Uterus (tissue), 4 donors: ENCODE data around the gene HIP1R. TPM values are rescaled to one million over a fixed set of nuclear protein-coding genes. Genes with fewer than 3 reads are reported as not detected.
A peak's percentile ranks its signal among the peaks of the same experiment; 100 is the strongest.

Experiments used
- DNase-seq, 2 donors: peaks; one replicate each; pipeline ENCODE4 v3.0.0-alpha.2; 2019 to 2020
- H3K27ac ChIP-seq, 2 donors: fragments of 200-600 bp; sonication (generic); 1 replicate in 1 of 2; 2 replicates in 1 of 2; pipeline ENCODE4 v1.5.1; 2016 to 2018
- H3K27me3 ChIP-seq, 2 donors: fragments of 200-600 bp; sonication (generic); one replicate each; pipeline ENCODE4 v1.5.1; 2018 to 2019; ENCODE audit warnings: control low read depth in 1 of 2
- H3K36me3 ChIP-seq, 2 donors: fragments of 200-600 bp; sonication (generic); one replicate each; pipeline ENCODE4 v1.5.1; 2019; ENCODE audit warnings: control low read depth in 1 of 2
- H3K4me1 ChIP-seq, 2 donors: fragments of 200-600 bp; sonication (generic); one replicate each; pipeline ENCODE4 v1.5.1; 2018 to 2019; ENCODE audit warnings: control low read depth in 1 of 2
- H3K4me3 ChIP-seq, 2 donors: fragments of 200-600 bp; sonication (generic); 1 replicate in 1 of 2; 2 replicates in 1 of 2; pipeline ENCODE4 v1.5.1; 2018 to 2019; ENCODE audit warnings: mild to moderate bottlenecking in 1 of 2
- H3K9me3 ChIP-seq, 2 donors: fragments of 200-600 bp; sonication (generic); one replicate each; pipeline ENCODE4 v1.5.1; 2019; ENCODE audit warnings: control low read depth in 1 of 2
- CTCF ChIP-seq, 4 experiments: fragments of 200-600 bp in 2 of 4; fragments of 450-650 bp in 2 of 4; sonication (generic) in 2 of 4; IDR thresholded peaks; one replicate each; pipeline ENCODE4 v1.5.1; 2016 to 2019; ENCODE audit warnings: antibody characterized with exemption in 4 of 4, mild to moderate bottlenecking in 2 of 4, moderate library complexity in 1 of 4
- POLR2A ChIP-seq, 2 donors: fragments of 450-650 bp; IDR thresholded peaks; one replicate each; pipeline ENCODE4 v1.6.1; 2016; ENCODE audit warnings: antibody characterized with exemption in 2 of 2, mild to moderate bottlenecking in 1 of 2, moderate library complexity in 1 of 2
- intact Hi-C: fragments of 100-400 bp; cut with DNase I; formaldehyde crosslinking; loops from one replicate; pipeline ENCODE4 v1.15.1; 2023; ENCODE audit warnings: low total_unique reads
- total RNA-seq, 4 donors: library from RNA; depleted of rRNA in 3 of 4; stranded (reverse); fragments of >200 nt in 3 of 4; gene quantifications; one replicate each; pipeline versions ENCODE4 v1.1.0 to v1.2.4, GENCODE V29; 2014 to 2023
- donor health status: DM: yes; HTN: yes; CAD: no.

HIP1R gene
- total RNA-seq, 4 donors from 2014 or later = 2.9 to 31.3 (median 25.8) TPM

GRCh38 chr12:122834104-122834920 lies 945 bp upstream of the HIP1R start:
- TF ChIP-seq CTCF (IDR thresholded peaks at IDR 0.05) (peak in 2 of 4 experiments; percentile 20 to 33), POLR2A (IDR thresholded peaks at IDR 0.05) (no peak)
- no peaks in the 10 kb centered on the region for H3K27me3 ChIP-seq
- no peaks in the 10 kb centered on the region for H3K9me3 ChIP-seq
- peak overlapping the region; percentile 40 to 68 for H3K4me3 ChIP-seq
- no peaks in the 10 kb centered on the region for H3K36me3 ChIP-seq
- peak overlapping the region; percentile 56 to 73 for H3K27ac ChIP-seq
- intact Hi-C loops = no loop called here
- DNase-seq = no peak
- no peaks in the 10 kb centered on the region for H3K4me1 ChIP-seq

GRCh38 chr12:122835750-122836026 lies 431 bp downstream of the HIP1R start:
- intact Hi-C loops = no loop called here
- H3K27ac ChIP-seq = peak overlapping the region; percentile 61 to 73
- H3K36me3 ChIP-seq = no peaks in the 10 kb centered on the region
- H3K4me3 ChIP-seq = peak overlapping the region; percentile 40 to 68
- H3K4me1 ChIP-seq = no peaks in the 10 kb centered on the region
- TF ChIP-seq POLR2A (IDR thresholded peaks at IDR 0.05) = no peak
- no peak for TF ChIP-seq CTCF (IDR thresholded peaks at IDR 0.05)
- no peak for DNase-seq
- no peaks in the 10 kb centered on the region for H3K9me3 ChIP-seq
- no peaks in the 10 kb centered on the region for H3K27me3 ChIP-seq

- H3K9me3 ChIP-seq = no peaks in the 10 kb centered on the region
- H3K4me1 ChIP-seq = no peaks in the 10 kb centered on the region
- H3K4me3 ChIP-seq = peak overlapping the region; percentile 40 to 68
- H3K27ac ChIP-seq = peak overlapping the region; percentile 61 to 73
- intact Hi-C loops = no loop called here
- DNase-seq = no peak
- no peaks in the 10 kb centered on the region for H3K27me3 ChIP-seq
- H3K36me3 ChIP-seq = no peaks in the 10 kb centered on the region
- TF ChIP-seq POLR2A (IDR thresholded peaks at IDR 0.05) = no peak
- TF ChIP-seq CTCF (IDR thresholded peaks at IDR 0.05) = no peak
These were observed 1.0 kb downstream of the HIP1R start for GRCh38 chr12:122836027-122836921.

- Histone ChIP-seq H3K4me3 (no peak overlapping the region), H3K27ac (no peak overlapping the region), H3K4me1 (no peaks in the 10 kb centered on the region), H3K27me3 (no peaks in the 10 kb centered on the region), H3K9me3 (no peaks in the 10 kb centered on the region), H3K36me3 (no peaks in the 10 kb centered on the region)
- no peak for TF ChIP-seq CTCF (IDR thresholded peaks at IDR 0.05)
- no peak for TF ChIP-seq POLR2A (IDR thresholded peaks at IDR 0.05)
- intact Hi-C loops = no loop called here
- no peak for DNase-seq
These were observed 2.3 kb downstream of the HIP1R start for GRCh38 chr12:122837306-122838265.
